ENCODE measurements around the gene DOCK2. TPM values are rescaled to one million over a fixed set of nuclear protein-coding genes. Genes with fewer than 3 reads are reported as not detected.

The DOCK2 gene
- total RNA-seq, 1 donor: 6.2 TPM

DNA sequence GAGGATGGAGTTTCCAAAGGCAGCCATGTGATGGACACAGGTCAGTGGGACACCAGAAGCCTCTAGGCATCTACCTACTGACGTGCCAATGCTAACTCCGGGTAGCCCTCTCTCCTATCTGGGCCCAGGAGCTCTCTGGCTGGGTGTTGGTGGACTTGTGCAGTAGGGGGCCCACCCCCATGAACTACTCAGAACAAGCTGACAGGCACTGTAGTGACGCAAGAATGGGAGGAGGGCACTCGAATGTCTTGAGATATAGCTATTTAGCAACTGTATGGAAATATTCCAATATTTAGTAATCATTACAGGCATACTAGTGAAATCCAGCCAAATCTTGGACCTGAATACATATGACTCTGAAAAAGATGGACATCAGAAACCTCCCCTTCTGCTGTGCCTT is 5.7 kb upstream of the DOCK2 start:
- TF ChIP-seq CTCF (IDR thresholded peaks at IDR 0.05; ENCODE audit: extremely low read depth, low read depth, low read length): no peak
- Histone ChIP-seq H4K20me1 (ENCODE audit: insufficient read depth, low read length) (no peaks in the 10 kb centered on the region), H3K4me2 (ENCODE audit: insufficient read depth, low read length) (no peak overlapping the region), H3K9me3 (ENCODE audit: low read depth, low read length) (no peaks in the 10 kb centered on the region), H3K79me2 (ENCODE audit: insufficient read depth, low read length) (no peaks in the 10 kb centered on the region), H2AFZ (ENCODE audit: low read length) (no peak overlapping the region), H3K4me1 (ENCODE audit: insufficient read depth, low read length) (peaks cover 43% of the 10 kb centered on the region), H3K4me3 (ENCODE audit: insufficient read depth, low read length) (no peak overlapping the region), H3K27me3 (ENCODE audit: insufficient read depth, low read length) (no peaks in the 10 kb centered on the region), H3K36me3 (ENCODE audit: insufficient read depth, low read length) (no peaks in the 10 kb centered on the region), H3K27ac (ENCODE audit: low read depth, low read length) (peak overlapping the region; percentile 17)
- DNase-seq (ENCODE audit: insufficient read length, low spot score, missing footprints): no peak

DNA sequence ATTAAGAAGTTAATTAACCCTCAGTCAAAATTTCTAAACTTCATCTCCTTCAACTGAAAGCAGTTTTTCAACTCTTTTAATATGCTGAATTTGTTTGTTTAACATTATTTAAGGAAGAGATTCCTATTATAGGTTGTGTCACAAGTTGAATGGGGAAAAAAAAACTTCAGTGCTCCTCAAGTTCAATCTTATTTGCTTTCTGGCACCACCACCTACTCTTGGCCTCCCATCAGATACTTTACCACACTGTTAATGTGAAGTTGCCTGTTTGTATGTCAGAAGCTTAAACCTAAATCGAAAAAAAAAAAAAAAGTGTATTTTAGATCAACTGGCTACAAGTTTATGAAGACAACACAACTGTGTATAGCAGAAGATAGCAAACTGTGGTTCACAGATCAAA is 4.1 kb upstream of the DOCK2 start:
- no peaks in the 10 kb centered on the region for H3K79me2 ChIP-seq (ENCODE audit: insufficient read depth, low read length)
- H3K27me3 ChIP-seq (ENCODE audit: insufficient read depth, low read length): no peaks in the 10 kb centered on the region
- H3K9me3 ChIP-seq (ENCODE audit: low read depth, low read length): no peaks in the 10 kb centered on the region
- peaks cover 40% of the 10 kb centered on the region for H3K4me1 ChIP-seq (ENCODE audit: insufficient read depth, low read length)
- H3K4me3 ChIP-seq (ENCODE audit: insufficient read depth, low read length): no peak overlapping the region
- H3K27ac ChIP-seq (ENCODE audit: low read depth, low read length): no peak overlapping the region
- DNase-seq (ENCODE audit: insufficient read length, low spot score, missing footprints): no peak
- H3K4me2 ChIP-seq (ENCODE audit: insufficient read depth, low read length): no peak overlapping the region
- no peaks in the 10 kb centered on the region for H4K20me1 ChIP-seq (ENCODE audit: insufficient read depth, low read length)
- H2AFZ ChIP-seq (ENCODE audit: low read length): no peak overlapping the region
- no peak for TF ChIP-seq CTCF (IDR thresholded peaks at IDR 0.05; ENCODE audit: extremely low read depth, low read depth, low read length)
- no peaks in the 10 kb centered on the region for H3K36me3 ChIP-seq (ENCODE audit: insufficient read depth, low read length)

GRCh38 chr5:169634606-169635005 is 2.5 kb upstream of the DOCK2 start:
- H3K4me3 ChIP-seq (ENCODE audit: insufficient read depth, low read length): no peak overlapping the region
- no peak overlapping the region for H3K27ac ChIP-seq (ENCODE audit: low read depth, low read length)
- H3K4me1 ChIP-seq (ENCODE audit: insufficient read depth, low read length): peaks cover 29% of the 10 kb centered on the region
- H3K4me2 ChIP-seq (ENCODE audit: insufficient read depth, low read length): no peak overlapping the region
- DNase-seq (ENCODE audit: insufficient read length, low spot score, missing footprints): no peak
- no peak overlapping the region for H2AFZ ChIP-seq (ENCODE audit: low read length)
- H3K79me2 ChIP-seq (ENCODE audit: insufficient read depth, low read length): no peaks in the 10 kb centered on the region
- H3K27me3 ChIP-seq (ENCODE audit: insufficient read depth, low read length): no peaks in the 10 kb centered on the region
- TF ChIP-seq CTCF (IDR thresholded peaks at IDR 0.05; ENCODE audit: extremely low read depth, low read depth, low read length): no peak
- peaks cover 4% of the 10 kb centered on the region for H3K9me3 ChIP-seq (ENCODE audit: low read depth, low read length)
- H4K20me1 ChIP-seq (ENCODE audit: insufficient read depth, low read length): no peaks in the 10 kb centered on the region
- no peaks in the 10 kb centered on the region for H3K36me3 ChIP-seq (ENCODE audit: insufficient read depth, low read length)

GRCh38 chr5:169635936-169636335 is 1.1 kb upstream of the DOCK2 start:
- Histone ChIP-seq H3K9me3 (ENCODE audit: low read depth, low read length) (peaks cover 4% of the 10 kb centered on the region), H3K4me1 (ENCODE audit: insufficient read depth, low read length) (peaks cover 18% of the 10 kb centered on the region), H3K4me2 (ENCODE audit: insufficient read depth, low read length) (no peak overlapping the region), H3K27ac (ENCODE audit: low read depth, low read length) (no peak overlapping the region), H2AFZ (ENCODE audit: low read length) (no peak overlapping the region), H4K20me1 (ENCODE audit: insufficient read depth, low read length) (no peaks in the 10 kb centered on the region), H3K36me3 (ENCODE audit: insufficient read depth, low read length) (no peaks in the 10 kb centered on the region), H3K79me2 (ENCODE audit: insufficient read depth, low read length) (no peaks in the 10 kb centered on the region), H3K4me3 (ENCODE audit: insufficient read depth, low read length) (no peak overlapping the region), H3K27me3 (ENCODE audit: insufficient read depth, low read length) (no peaks in the 10 kb centered on the region)
- no peak for DNase-seq (ENCODE audit: insufficient read length, low spot score, missing footprints)
- TF ChIP-seq CTCF (IDR thresholded peaks at IDR 0.05; ENCODE audit: extremely low read depth, low read depth, low read length): no peak
